Activated CD4-positive, alpha-beta T cell treated with anti-CD3 and anti-CD28 coated beads, Interleukin-10, Interleukin-2, amounts not matched to agents 100 ng/mL and 50 ng/mL, durations not matched to agents 16 hours and 8 hours (primary cell): ENCODE measurements around the gene FKBP1B.
A peak's percentile ranks its signal among the peaks of the same experiment; 100 is the strongest.
"Not testable (repeated sequence)": the region's sequence is repeated elsewhere in the genome, so short reads cannot be mapped to it uniquely, and the experiment has no call there.

ENCODE experiments used
- DNase-seq: peaks from one replicate; pipeline ENCODE4 v3.0.0-alpha.2; 2020

FKBP1B gene

DNA sequence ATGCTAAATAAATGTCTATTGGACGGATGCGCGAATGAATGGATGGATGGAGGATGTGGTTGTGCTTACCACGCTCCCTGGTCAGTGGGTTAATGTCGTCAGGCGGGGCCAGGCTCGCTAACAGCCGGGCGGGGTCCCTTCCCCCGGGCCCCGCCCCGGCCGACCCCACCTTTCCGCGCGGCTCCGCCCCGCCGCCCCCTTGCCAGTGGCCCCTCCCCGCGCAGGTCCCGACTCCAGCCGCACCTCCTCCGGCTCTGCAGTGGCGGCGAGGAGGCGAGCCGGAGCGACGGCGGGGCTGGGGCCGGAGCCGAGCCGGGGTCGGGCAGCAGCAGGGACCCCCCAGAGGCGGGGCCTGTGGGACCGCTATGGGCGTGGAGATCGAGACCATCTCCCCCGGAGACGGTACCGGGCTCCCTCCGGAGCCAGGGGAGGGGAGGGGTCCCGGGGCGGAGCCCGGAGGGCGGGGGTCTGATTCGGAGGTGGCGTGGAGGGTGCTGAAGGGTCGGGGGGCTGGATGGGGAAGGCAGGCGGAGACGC, at the start of gene FKBP1B:
Gene FKBP1B, plus strand, starts transcription at position 257 of the 537 bp plus-strand sequence. Its CDS starts 109 bp downstream, at position 366.
- DNase-seq = peak; percentile 64

DNA sequence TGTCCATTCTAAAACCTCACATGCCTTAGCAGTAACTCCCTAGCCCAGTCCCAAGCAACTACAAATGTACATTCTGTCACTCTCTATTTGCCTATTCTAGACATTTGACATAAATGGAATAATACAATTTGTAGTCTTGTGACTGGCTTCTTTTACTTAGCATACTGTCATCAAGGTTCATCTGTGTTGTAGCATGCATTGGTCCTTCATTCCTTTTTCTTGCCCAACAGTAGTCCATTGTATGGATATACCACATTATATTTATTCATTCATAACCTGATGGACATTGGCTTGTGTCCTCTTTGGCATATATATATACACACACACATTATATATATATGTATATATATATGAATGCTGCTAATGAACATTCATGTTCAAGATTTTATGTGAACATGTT, 41.8 kb upstream of the FKBP1B start:
- no peak for DNase-seq

GRCh38 chr2:24008672-24009366, 40.7 kb upstream of the FKBP1B start:
- DNase-seq = no peak

DNA sequence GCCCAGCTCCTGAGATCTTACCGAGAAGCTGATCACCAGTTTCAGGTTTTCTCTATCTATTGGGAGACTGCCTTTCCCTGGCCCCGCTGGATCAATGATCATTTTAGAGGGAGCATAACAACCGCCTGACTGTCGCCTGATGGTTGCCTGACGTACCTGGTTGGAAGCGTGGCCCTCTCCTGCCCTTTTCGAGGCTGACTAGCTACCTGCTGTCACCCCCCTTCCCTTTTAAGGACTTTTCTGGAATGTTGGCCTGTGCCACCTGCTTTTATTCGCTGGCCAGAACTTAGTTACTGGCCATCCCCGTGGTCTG, 40.2 kb upstream of the FKBP1B start:
- DNase-seq = no peak

GRCh38 chr2:24009680-24010476, 39.7 kb upstream of the FKBP1B start, which contains the start of gene MFSD2B:
Gene MFSD2B (plus strand): TSS chr2:24010085. CDS start chr2:24010097, 12 bp downstream.
- no peak for DNase-seq

DNA sequence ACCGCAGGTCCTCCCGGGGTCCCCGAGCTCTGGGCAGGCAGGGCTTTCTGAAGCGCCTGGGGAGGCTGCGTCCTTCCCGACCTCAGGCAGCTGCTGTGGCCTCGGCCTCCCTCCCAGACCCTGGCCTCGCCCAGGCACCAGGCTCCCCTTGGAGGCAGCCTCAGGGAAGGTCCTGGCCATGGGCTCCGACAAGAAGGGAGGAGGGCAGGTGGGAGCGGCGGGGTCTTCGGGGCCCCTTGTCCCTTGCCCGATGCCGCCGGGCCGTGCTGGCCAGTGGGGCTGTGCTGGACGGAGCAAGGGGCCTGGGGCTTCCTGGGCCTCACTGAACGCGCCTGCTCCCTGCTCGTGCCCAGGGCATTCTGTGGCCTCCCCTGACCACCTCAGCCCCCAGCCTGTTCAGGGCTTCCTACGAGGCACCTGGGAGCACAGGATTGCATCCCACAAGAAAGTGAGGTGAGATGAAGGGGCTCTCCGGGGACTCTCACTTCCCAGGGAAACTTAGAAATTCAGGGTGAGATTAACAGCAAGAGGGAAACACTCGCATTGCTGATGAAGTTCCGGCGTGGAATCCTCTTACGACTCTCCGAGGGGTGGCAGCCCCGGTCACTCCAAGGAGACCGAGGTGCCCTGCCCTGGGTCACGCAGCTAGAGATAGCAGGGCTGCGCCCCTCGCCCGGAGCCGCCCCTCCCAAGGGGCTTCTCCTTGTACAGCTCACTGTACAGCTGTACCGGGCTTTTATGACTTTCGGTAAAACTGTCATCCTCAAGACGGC, 38.9 kb upstream of the FKBP1B start:
- no peak for DNase-seq

DNA sequence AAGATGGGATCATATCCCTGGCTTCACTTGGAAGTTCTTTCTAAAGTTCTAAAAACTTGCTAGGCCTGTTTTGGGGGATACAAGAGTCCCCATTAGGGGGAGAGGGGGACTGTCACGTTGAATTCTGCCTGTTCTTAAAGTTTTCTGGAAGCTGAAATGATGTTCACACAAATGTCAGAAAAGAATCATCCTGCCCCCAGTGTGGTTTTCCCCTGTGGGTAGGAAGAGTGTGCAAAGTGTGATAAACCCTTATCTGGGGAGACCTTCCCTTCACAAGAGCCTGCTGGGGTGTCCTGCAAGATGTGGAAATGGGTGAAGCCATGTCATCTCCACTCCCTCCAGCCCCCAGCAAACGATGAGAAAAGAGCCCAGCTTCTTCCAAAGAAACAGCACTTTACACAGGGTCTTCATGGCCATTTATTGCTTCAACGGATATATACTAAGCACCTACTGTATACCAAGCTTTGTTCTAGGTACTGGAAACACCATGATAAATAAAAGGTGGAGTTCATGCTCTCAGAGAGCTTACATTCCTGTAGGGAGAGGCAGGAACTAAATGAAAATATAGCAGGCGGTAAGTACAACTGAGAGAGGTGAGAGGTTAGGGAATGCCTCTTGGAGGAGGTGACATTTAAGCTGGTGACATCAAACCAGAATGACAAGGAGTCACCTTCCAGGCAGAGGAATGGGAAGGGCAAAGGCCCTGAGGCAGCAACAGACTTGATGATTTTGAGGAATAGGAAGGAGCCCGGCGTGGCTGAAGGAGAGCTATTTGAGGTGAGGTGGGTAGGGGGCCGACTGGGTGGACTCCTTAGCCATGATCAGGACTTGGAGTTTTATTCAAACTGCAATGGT, 38.1 kb upstream of the FKBP1B start:
- DNase-seq = no peak

- no peak for DNase-seq
Observed at GRCh38 chr2:24012521-24013188, 36.9 kb upstream of the FKBP1B start.

DNA sequence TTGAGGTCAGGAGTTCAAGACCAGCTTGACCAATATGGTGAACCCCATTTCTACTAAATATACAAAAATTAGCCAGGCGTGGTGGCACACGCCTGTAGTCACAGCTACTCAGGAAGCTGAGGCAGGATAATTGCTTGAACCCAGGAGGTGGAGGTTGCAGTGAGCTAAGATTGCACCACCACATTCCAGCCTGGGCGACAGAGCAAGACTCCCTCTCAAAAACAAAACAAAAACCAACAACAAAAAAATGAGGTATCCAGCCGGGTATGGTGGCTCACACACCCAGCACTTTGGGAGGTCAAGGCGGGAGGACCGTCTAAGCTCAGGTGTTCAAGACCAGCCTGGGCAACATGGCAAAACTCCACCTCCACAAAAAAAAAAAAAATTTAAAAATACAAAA, 34.6 kb upstream of the FKBP1B start:
- not testable (repeated sequence) for DNase-seq

- no peak for DNase-seq
Observed at GRCh38 chr2:24015562-24016375, 33.8 kb upstream of the FKBP1B start.

- no peak for DNase-seq
Observed at GRCh38 chr2:24016376-24016761, 33.2 kb upstream of the FKBP1B start.

GRCh38 chr2:24016853-24017703, 32.5 kb upstream of the FKBP1B start:
- DNase-seq = no peak

- DNase-seq = no peak
Observed at GRCh38 chr2:24017711-24018110, 31.8 kb upstream of the FKBP1B start.

GRCh38 chr2:24018241-24018640, 31.3 kb upstream of the FKBP1B start:
- no peak for DNase-seq

DNA sequence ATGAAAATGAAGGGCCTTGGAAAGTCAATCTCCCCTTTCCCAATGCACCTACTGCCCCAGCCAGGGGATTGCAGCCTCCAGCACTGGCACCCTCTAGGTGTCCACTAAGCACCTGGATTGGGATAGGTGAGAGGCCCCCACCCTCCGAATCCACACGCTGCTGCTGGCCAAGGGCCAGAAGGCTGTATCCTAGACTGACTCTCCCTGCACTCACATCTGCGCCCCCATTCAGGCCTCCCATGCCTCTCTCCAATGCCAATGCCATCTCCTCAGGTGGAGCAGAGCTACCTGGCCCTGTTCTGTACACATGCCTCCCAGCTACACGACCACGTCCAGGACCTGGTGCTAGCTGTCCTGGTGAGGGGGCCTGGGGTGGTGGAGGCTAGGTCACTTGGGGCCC, 29.8 kb upstream of the FKBP1B start:
- DNase-seq = no peak

DNA sequence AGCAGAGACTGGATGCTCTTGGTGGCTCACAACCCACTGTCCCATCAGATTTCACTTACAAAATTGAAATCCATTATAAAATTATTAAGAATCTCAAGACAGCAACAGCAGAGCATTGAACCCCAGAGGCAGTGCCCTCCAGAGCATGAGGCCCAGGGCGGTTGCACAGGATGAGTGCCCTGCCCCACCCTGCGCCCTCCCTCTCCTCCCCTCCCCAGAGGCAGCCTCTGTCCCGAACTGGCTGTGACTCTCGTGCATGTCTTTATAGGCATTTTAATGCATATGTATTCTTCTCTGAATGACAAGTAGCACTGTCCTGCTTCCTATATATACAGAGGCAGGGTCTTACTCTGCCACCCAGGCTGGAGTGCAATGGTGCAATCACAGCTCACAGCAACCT, 29.3 kb upstream of the FKBP1B start:
- no peak for DNase-seq

- peak; percentile 43 for DNase-seq
Observed at GRCh38 chr2:24021122-24021998, 28.2 kb upstream of the FKBP1B start.

- no peak for DNase-seq
Observed at GRCh38 chr2:24022324-24022974, 27.1 kb upstream of the FKBP1B start.
